ENCODE measurements around the gene RTN4. TPM values are rescaled to one million over a fixed set of nuclear protein-coding genes. Genes with fewer than 3 reads are reported as not detected.

Gene RTN4
- total and polyA plus RNA-seq, 2 experiments from 2014 or later, result 284 to 455 TPM

GRCh38 chr2:54967269-54967668 lies 83.0 kb downstream of the RTN4 start:
- Histone ChIP-seq H3K9me2 (replicated peaks; ENCODE audit: insufficient read depth) (no peaks in the 10 kb centered on the region), H3K4me3 (no peak overlapping the region), H3K9me3 (ENCODE audit: low read depth) (no peaks in the 10 kb centered on the region), H3K4me1 (ENCODE audit: insufficient read depth) (no peaks in the 10 kb centered on the region), H3K79me2 (peaks cover 10% of the 10 kb centered on the region), H3K27me3 (no peaks in the 10 kb centered on the region), H3K27ac (no peak overlapping the region), H4K20me1 (ENCODE audit: insufficient read depth, poor library complexity, severe bottlenecking) (no peaks in the 10 kb centered on the region), H3K4me2 (no peak overlapping the region), H2AFZ (no peak overlapping the region), H3K36me3 (replicated peaks; ENCODE audit: insufficient read depth, low read depth) (no peaks in the 10 kb centered on the region)
- WGBS (ENCODE audit: low lambda C conversion rate, missing lambda C conversion rate), result 82% methylated on average over 4 of the region's 4 CpGs
- DNase-seq (ENCODE audit: low spot score), result no peak
- TF ChIP-seq EZH2 (IDR thresholded peaks at IDR 0.05; ENCODE audit: borderline replicate concordance) (no peak), EZH2phosphoT487 (IDR thresholded peaks at IDR 0.05; ENCODE audit: low read depth, severe bottlenecking, unreplicated experiment) (no peak), CTCF (IDR thresholded peaks at IDR 0.05; ENCODE audit: poor library complexity) (no peak)

GRCh38 chr2:54966837-54967236 lies 83.4 kb downstream of the RTN4 start:
- Histone ChIP-seq H3K4me2 (no peak overlapping the region), H3K9me2 (replicated peaks; ENCODE audit: insufficient read depth) (no peaks in the 10 kb centered on the region), H3K36me3 (replicated peaks; ENCODE audit: insufficient read depth, low read depth) (no peaks in the 10 kb centered on the region), H4K20me1 (ENCODE audit: insufficient read depth, poor library complexity, severe bottlenecking) (no peaks in the 10 kb centered on the region), H3K27ac (no peak overlapping the region), H3K79me2 (peaks cover 6% of the 10 kb centered on the region), H3K4me1 (ENCODE audit: insufficient read depth) (no peaks in the 10 kb centered on the region), H3K4me3 (no peak overlapping the region), H3K27me3 (no peaks in the 10 kb centered on the region), H3K9me3 (ENCODE audit: low read depth) (no peaks in the 10 kb centered on the region), H2AFZ (no peak overlapping the region)
- WGBS (ENCODE audit: low lambda C conversion rate, missing lambda C conversion rate), result 96% methylated on average over 3 of the region's 3 CpGs
- TF ChIP-seq EZH2 (IDR thresholded peaks at IDR 0.05; ENCODE audit: borderline replicate concordance), result no peak
- TF ChIP-seq EZH2phosphoT487 (IDR thresholded peaks at IDR 0.05; ENCODE audit: low read depth, severe bottlenecking, unreplicated experiment), result no peak
- TF ChIP-seq CTCF (IDR thresholded peaks at IDR 0.05; ENCODE audit: poor library complexity), result no peak
- no peak for DNase-seq (ENCODE audit: low spot score)

DNA sequence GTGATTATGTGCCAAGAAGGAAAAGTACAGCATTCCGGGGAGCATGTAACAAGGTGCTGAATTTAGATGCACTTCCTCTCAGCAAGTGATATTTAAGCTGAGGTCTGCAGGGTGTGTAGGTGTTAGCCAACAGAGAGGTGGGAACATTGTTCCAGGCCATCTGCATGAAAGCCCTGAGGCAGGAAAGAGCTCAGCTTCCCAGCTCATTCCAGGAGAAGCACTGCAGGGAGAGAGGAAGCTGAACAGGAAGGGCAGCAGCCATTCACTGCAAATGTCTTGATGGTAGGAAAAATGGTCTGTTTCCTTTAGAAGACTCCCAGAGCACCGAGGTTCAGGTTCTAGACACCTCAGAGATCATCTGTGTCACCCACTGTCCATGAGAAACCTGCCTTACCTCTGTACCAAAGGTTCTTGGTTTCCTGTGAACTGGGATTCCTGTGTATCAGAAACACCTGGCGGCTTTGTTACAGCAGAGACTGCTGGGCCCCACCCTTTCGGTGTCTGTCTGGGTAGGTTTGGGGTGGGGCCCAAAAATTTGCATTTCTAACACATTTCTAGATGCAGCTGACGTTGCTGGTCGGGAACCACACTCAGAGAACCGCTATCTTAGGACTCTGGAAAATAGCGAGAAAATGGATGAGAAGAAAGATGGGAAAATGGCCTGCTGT lies 84.0 kb downstream of the RTN4 start:
- Histone ChIP-seq H3K4me2 (no peak overlapping the region), H3K9me3 (ENCODE audit: low read depth) (no peaks in the 10 kb centered on the region), H4K20me1 (ENCODE audit: insufficient read depth, poor library complexity, severe bottlenecking) (no peaks in the 10 kb centered on the region), H3K27ac (no peak overlapping the region), H3K79me2 (peaks cover 2% of the 10 kb centered on the region), H3K4me3 (no peak overlapping the region), H3K4me1 (ENCODE audit: insufficient read depth) (no peaks in the 10 kb centered on the region), H3K9me2 (replicated peaks; ENCODE audit: insufficient read depth) (no peaks in the 10 kb centered on the region), H2AFZ (no peak overlapping the region), H3K27me3 (no peaks in the 10 kb centered on the region), H3K36me3 (replicated peaks; ENCODE audit: insufficient read depth, low read depth) (no peaks in the 10 kb centered on the region)
- TF ChIP-seq CTCF (IDR thresholded peaks at IDR 0.05; ENCODE audit: poor library complexity), result no peak
- no peak for TF ChIP-seq EZH2 (IDR thresholded peaks at IDR 0.05; ENCODE audit: borderline replicate concordance)
- TF ChIP-seq EZH2phosphoT487 (IDR thresholded peaks at IDR 0.05; ENCODE audit: low read depth, severe bottlenecking, unreplicated experiment), result no peak
- no peak for DNase-seq (ENCODE audit: low spot score)
- 90% methylated on average over 8 of the region's 8 CpGs for WGBS (ENCODE audit: low lambda C conversion rate, missing lambda C conversion rate)
